HG03175 (cell line): ENCODE data around the gene CLCN6.

Source experiments
- ATAC-seq: cut with Tn5 transposase; IDR thresholded peaks from one replicate; pipeline ENCODE4 v1.9.1; 2021; ENCODE audit warnings: mild to moderate bottlenecking, moderate library complexity; ENCODE audit not compliant: unreplicated experiment

CLCN6 gene

DNA sequence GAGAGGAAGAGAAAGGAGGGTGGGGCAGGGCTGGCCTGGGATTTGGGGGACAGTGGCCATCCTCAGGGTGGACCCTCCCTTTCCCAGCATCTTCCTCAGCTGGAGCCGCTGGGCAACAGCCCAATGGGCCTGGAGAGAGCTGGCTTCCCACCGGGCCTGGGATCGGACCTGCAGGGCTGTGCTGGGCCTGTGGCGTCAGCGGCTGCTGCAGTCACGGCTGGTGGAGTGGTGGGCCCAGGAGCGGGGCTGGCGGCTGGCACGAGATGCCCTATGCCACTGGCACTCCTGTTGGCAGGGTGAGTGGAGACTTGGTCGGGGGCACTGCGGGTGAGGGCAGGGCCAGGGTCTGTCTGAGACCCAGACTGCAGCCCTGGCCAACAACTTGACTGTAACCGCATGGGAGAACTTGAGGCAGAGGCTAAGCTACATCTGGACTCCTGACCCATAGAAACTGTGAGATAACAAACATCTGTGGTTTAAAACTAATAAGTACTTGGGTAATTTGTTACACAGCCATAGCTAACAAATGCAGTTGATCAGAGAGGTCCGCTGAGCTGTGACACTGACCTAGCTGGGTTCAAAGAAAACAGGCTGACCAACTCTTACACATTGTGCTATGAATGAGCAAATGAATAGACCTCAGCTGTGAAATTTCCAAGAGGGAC is 26.1 kb upstream of the CLCN6 start:
- ATAC-seq, result no peak

DNA sequence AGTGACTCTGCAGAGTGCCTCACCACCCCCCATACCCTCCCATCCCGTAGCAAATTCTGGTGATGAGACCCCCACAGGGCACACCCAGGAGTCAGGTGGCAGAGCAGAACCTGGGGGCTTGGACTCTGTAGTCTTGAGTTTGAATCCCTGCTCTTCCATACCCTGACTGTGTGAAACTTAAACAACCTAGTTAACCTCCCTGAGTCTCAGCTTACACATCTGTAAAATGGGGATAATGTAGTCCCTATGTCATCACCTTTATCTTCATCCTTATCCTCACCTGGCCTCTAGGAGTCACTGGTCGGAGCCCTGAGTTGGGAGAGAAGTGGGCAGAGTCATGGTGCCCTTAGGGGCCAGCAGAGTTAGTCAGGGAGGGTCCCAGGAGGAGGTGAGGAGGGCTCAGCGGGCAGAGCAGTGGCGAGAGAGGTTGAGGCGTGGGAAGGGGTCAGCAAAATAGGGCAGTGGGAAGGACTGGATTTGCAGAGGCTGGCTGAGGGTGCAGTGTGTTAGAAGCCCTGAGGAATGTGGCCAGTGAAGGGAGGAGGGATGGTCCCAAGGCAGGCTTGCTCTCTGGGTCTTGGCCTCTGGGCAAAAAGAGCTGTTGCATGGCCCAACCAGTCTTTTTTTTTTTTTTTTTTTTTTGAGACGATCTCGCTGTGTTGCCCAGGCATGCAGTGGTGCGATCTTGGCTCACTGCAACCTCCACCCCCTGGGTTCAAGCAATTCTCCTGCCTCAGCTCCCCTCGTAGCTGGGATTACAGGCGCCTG is 25.4 kb upstream of the CLCN6 start:
- no peak for ATAC-seq

DNA sequence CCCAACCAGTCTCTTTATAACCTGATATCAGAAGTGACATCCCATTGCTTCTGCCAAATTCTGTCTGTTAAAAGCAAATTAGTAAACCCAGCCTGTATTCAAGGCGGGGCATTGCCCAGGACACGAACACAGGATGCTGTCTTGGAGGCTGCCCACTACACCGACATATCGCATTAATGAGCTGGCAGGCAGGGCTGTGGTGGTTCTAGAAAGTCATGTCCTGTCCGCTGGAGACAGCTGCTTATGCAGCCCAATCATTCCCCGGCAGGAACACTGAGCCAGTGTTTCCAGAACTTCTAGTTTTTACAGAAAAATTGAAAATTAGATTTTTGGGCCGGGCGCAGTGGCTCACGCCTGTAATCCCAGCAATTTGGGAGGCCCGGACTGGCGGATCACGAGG is 24.7 kb upstream of the CLCN6 start:
- no peak for ATAC-seq

DNA sequence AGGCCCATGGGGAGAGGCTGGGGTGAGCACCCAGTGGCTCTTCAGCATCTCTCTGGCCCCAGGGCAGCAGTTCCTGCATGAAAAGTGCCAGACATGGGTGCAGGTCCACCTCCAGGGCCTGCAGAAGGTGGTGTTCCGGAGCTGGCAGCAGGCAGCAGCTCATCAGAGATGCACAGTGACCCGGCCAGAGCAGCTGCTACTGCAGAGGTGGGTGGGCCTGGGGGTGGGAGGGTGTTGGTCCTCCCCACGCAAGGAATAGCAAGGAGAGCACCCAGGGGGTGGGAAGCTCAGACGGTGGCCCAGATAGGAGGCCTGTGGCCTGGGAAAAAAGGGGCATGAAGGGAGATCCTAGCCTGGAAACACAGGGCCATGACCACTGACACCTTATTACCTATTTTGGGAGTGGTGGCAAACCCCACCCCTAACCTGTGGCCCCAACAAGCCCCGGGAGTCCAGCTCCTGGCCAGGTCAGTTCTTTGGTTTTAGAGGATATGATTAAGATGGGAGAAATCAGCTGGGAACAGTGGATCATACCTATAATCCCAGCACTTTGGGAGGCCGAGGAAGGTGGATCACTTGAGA is 23.8 kb upstream of the CLCN6 start:
- no peak for ATAC-seq

DNA sequence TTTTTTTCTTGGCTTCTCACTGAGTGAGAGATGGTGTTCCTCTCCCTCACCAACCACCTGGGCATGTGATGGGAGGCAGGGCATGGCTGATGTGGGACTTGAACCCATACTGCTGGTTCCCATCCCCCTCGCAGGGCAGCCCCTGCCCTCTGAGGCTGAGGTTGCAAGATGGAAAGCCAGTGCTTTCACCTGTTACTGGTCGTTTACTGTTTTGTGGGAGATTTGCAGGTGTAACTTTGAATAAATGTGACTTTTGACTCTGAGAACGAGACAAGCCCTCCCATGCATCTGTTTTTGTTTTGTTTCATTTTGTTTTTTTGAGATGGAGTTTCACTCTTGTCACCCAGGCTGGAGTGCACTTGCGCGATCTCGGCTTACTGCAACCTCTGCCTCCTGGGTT is 22.4 kb upstream of the CLCN6 start:
- ATAC-seq, result no peak

DNA sequence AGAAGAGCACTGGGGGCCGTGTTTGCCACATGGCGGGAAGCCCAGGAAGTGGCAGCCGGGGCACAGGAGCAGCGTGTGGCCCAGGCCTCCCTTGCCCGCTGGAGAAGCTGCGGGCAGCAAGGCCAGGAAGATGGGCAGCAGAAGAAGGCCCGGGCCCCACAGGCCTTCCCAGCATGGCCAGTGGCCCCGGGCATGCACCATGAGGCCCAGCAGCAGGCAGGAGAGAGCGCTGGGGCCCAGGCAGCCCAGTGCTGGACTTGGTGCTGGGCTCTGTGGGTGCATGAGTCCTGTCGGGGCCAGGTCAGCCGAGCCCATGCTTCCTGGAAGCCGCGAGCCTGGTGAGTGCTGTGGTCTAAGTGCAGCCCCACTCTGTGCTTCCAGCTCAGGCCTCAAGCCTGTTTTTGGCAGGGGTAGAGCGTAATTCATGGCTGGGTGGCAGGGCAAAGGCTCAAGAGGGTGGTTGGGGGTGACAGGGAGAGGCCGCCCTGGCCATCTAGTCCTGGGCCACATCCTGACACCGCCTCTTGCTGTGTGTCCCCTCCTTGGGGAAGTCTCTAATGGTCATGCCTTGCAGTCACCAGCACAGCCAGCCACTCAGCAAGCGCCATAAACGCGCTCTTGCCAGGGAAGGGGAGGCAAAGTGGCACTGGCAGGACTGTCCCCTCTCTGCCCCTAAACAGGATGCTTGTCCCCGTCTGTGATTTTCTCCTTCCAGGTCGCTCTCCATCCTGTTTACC is 21.6 kb upstream of the CLCN6 start:
- ATAC-seq, result no peak

DNA sequence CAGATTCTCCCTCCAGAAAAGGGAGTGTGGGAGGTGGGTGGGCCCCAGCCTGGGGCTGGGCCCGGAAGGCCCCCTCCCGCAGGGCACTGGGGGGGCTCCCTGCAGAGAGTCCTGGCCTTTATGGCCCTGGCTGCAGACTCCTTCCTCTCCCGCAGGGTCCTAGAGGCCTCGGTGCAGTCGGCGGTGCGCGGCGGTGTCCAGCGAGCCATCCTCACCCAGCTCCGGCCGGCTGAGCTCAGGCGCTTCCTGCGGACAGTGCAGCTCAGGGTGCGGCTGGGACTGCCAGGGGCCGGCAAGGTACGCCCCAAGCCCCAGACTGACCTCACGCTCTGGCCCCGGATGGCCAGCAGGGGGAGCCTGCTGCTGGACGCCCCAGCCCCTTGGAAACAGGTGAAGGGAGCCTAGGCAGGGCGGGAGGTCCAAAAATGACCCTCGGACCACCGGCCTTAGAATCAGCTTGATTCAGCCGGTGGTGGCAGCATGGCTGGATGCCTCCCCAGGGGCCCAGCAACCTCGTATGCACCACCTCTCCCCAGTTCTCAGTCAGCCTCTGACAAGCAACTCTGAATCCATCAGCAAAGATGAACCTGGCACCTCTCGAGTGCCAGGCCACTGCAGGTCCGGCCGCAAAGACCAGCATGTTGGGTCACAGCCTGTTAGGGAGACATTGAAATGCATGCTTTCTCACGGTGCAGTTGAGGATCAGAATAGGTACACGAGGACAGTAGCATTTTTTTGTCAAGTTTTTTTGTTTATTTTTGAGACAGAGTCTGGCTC is 20.8 kb upstream of the CLCN6 start:
- no peak for ATAC-seq

DNA sequence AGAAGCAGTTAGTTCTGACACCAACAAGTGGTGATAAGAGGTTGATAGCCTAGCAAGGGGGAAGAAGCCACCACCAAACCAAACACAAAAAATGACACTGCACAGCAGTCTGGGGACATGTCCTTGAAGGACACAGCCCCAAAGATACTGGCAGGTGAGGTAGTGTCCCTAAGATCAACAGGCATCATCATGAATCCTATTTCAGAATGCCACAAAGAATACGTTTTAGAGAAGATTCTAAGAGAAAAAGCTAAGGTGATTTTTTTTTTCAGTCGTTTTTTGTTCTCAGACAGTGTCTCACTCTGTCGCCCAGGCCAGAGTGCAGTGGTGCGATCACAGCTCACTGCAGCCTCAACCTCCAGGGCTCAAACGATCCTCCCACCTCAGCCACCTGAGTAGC is 19.8 kb upstream of the CLCN6 start:
- no peak for ATAC-seq

DNA sequence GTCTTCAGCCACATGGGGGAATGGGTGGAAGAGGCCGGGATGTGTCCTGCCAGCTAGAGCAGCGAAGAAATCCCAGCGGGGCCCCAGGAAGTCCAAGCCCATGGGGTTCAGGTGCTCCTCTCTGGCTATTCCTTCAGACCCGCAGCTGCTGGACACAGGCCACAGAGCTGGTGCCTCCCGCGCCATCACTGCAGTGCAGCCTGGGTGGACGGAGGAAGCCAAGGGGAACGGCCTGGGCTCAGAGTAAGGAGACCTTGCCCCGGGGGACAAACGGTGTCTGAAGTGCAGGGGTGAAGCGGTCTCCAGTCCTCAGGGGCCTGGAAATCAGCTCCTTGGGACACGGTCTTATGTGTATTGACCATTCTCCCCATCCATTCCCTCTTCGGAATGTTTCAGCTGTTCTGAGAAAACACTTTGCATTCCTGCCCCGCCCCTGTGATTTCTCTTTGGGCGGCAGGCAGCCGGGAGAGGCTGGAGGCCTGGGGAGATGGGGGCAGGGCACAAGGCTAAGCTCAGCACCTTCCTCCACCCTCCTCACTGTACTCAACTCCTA is 18.7 kb upstream of the CLCN6 start:
- no peak for ATAC-seq

DNA sequence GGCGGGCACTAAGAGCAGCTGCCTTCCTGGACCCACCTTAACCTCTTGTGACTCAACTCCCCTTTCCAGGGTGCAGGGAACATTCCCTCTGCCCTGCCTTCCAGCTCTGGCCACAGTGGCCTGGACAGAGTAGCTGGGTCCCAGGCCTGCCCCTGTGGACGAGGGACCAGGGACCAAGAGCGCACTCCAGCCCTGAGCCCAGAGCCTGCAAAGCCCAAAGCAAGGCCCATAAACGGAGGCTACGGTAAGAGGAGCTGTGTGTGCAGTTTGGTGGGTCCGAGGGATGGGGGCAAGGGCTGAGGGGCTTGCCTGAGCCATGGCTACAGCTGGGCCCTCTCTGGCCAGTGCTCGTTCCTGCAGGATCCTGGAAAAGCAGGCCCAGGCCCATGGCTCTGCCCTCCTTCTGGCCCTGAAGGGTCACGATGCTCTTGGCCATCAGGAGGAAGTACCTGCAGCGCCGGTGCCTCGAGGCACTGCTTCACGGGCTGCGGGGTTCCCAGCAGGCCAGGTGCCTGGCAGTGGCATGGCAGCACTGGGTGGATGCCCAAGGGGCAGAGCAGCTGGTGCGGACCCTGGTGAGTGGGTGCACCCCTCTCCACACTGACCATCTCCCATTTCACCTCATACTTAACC is 18.1 kb upstream of the CLCN6 start:
- ATAC-seq, result no peak

DNA sequence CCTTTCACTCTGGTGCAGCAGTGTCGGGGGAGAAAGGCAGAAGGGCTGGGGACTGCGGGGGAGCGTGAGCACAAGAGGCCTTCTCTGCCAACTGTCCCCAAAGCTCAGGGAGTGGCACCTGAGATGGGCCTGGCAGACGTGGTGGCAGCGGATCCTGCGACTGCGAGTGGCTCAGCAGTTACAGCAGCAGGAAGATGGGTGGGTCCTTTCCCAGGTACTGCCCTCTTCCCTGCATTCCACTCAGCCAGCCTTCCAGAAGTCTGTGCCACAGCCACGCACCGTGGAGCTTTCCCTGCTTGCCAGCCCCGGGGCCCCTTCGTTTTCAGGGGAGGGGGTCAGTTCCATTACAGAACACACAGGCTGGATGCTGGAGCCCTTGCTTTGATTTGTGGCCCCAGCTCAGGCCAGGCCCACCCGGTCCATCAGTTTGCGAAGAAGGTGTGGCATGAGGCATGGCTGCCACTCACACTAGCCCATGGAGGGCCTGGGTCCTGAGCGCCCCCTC is 17.4 kb upstream of the CLCN6 start:
- no peak for ATAC-seq

DNA sequence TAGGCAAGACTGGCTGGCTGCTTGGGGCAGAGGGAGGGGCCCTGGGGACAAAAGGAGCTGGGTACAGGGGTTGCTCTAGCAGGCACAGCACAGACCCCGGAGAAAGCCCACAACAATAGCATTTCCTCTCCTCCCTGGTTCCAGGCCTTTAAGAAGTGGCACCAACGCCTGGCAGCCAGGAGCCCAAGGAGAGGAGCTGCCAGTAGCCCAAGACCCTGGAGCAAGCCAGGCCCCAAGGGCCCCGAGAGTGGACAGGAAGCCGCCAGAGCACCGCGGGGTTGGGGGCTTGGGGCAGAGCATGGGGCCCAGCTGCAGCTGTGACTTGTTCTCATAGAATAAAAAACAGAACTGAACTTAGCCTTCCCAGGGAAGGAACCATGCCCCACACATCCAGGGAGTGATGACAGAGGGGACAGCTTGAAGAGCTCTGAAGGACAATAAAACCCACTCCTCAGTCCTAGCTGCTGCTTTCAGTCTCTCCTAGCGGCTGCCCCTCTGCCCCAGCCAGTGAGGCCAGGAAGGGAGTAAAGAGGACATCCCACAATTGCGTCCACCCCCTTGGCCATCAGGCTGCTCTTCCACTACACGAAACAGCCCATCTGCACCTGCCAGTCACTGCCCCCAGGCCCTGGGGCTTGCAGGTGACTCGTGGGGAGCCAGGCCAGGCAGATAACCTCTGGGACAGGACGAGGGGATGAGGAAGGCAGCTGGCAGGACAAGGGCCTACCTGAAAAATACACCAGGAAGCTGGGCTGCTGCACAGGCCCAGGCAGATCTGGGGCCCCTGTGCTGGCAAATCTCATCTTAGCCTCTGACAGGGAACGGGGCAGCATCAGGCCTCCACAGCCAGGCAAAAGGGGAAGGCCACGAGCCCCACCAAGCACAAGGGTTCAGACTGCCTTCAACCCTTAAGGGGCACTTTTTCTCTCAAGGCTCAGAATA is 16.6 kb upstream of the CLCN6 start:
- ATAC-seq, result no peak

DNA sequence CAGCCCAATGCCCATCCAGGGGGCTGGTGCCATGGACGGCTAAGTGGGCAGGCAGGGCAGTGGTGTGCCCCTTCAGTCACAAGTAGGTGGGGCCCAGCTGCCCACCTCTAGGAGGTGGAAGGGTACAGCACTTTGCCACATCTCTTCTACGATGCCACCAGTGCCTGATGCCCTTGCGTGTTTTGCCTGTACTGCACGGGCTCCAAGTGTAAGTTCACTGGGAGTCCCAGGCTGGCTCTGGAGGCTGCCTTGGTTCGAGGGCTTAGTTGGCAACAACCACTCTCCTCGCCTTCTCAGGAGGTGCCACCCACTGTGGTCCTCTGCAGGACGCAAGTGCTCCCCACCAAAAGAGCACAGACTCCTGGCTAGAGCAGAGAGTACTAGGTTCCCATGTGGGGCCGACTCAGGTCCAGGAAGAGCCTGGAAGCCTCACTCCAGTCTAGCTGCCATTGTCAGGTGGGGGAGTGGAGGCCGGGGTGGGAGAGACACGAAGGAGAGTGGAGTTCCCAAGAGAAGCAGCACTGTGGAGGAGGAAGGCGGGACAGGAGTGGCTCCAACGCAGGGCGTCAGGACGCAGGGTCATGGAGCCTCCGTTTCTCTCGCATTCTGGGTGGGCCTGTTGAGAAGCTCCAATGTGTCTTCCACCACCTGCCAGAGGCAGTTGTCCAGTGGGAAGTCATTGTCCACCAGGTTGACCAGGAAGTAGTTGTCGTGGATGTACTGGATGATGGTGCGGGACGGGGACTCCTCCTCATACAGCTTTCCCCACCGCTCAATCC is 15.7 kb upstream of the CLCN6 start:
- no peak for ATAC-seq

DNA sequence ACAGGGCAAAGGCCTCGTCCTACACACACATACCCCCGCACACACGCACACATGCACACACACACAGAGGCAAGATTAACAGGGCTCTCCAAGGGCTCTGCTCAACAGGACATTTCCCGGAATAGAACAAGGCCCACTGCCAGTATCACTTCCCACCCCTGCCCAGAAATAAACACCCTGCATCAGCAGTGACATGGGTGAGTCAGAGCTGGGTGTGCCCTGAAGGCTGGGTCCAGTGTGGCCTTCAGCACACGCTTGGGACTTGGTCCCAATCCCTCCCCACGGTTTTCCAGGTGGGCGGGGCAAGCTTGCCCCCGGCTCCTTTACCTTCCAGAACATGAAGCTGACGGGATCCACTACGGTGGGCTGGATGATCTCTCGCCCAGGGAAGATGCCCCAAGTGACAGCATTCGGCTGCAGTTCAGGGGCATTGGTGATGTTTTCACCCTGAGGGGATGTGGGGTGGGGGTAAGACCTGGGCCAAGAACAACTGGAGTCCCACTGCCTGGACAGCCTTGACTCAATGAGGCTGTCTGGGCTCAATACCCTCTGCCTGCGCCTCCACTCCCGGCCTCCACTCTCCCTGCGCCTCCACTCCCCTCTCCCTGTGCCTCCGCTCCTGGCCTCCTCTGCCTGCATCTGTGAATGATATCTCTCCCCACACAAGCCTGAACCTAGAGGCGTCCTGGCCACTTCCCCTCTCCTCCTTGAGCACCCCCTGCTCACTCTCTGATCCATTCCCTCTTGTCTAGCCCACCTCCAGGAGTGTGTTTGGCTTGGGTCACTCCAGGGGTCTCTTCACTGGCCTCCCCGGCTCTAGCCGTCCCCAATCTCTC is 14.9 kb upstream of the CLCN6 start:
- ATAC-seq, result no peak

DNA sequence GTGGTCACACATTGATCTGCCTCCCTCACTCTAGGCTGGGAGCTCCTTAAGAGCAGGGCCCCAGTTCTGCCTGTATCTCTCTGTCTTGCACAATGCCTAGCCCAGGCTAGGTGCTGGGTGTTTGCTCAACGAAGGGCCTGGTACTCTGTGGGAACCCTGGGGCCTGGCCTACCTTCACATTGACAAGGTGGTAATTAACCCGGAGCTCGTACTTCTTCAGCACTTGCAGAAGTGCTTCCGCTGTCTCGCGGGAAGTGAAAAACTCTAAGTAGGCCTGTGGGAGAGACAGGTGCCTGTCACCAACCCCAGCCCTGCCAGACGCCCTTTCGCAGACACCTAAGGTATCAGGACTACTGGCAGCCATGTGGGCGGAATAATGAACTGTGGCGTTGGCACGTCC is 13.9 kb upstream of the CLCN6 start:
- no peak for ATAC-seq

DNA sequence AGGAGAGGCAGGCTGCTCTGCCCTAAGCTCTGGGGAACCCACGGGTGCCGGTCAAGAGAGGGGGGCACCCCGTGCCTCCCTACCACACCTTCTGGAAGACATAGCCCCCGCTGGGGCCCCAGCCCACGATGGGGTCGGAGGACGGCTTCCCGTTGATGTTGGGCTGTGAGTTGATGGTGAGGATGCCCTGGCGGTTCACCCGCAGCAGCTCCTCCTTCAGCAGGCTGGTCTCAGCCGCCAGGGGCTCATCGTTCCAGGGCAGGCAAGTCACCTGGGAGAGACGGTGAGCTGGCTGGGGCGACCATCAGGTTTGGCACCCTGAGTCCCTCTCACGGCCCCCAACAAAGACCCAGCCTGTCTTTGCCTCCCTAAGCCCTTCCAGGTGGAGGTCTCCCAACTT is 12.2 kb upstream of the CLCN6 start:
- ATAC-seq, result no peak
